PC-9 (cell line): Measurements from ENCODE around the gene PKD2. TPM values are rescaled to one million over a fixed set of nuclear protein-coding genes. Genes with fewer than 3 reads are reported as not detected.

ENCODE experiments used
- BruUV-seq: library from RNA; stranded (reverse); fragments of 400-500 nt; replicated peaks from 2 replicates; lab custom pipeline; 2021; lab: Mats Ljungman, UMichigan
- CTCF ChIA-PET: fragments of 300-600 bp; sonication (Branson Sonifier 250); formaldehyde crosslinking; loops from one replicate; lab custom pipeline; 2022; ENCODE audit warnings: antibody characterized with exemption; lab: Charles Lee
- POLR2A ChIA-PET: fragments of 300-600 bp; sonication (Branson Sonifier 250); formaldehyde crosslinking; loops from one replicate; lab custom pipeline; 2022; ENCODE audit warnings: antibody characterized with exemption; ENCODE audit not compliant: unreplicated experiment; lab: Charles Lee
- DNase-seq, 2 experiments: peaks; one replicate each; pipeline versions ENCODE4 v3.0.0 to v3.0.0-alpha.2; 2015 to 2022; ENCODE audit warnings: mixed read lengths in 1 of 2
- H2AFZ ChIP-seq: fragments of 200-600 bp; sonication (generic); 2 replicates; pipeline ENCODE4 v1.8.1; 2017; ENCODE audit warnings: antibody characterized with exemption
- H3F3A ChIP-seq: fragments of 200-600 bp; sonication (generic); 2 replicates; pipeline ENCODE4 v1.8.1; 2017; ENCODE audit warnings: antibody characterized with exemption, mild to moderate bottlenecking, low read depth; ENCODE audit not compliant: insufficient read depth
- H3K27ac ChIP-seq: fragments of 200-600 bp; sonication (generic); 2 replicates; pipeline ENCODE4 v1.6.1; 2016; ENCODE audit warnings: mixed run types
- H3K27me3 ChIP-seq: fragments of 200-600 bp; sonication (generic); 2 replicates; pipeline ENCODE4 v1.6.1; 2016; ENCODE audit warnings: low read depth, mixed run types; ENCODE audit not compliant: insufficient read depth
- H3K36me3 ChIP-seq: fragments of 200-600 bp; sonication (generic); 2 replicates; pipeline ENCODE4 v1.6.1; 2016; ENCODE audit warnings: low read depth, mixed run types
- H3K4me1 ChIP-seq: fragments of 200-600 bp; sonication (generic); replicated peaks from 2 replicates; pipeline ENCODE4 v1.6.1; 2016; ENCODE audit warnings: mixed run types; ENCODE audit not compliant: insufficient read depth
- H3K4me2 ChIP-seq: fragments of 200-600 bp; sonication (generic); 2 replicates; pipeline ENCODE4 v1.6.1; 2017; ENCODE audit warnings: mixed run types
- H3K4me3 ChIP-seq: fragments of 200-600 bp; sonication (generic); 2 replicates; pipeline ENCODE4 v1.6.1; 2016; ENCODE audit warnings: mixed run types
- H3K79me2 ChIP-seq: fragments of 200-600 bp; sonication (generic); 2 replicates; pipeline ENCODE4 v1.6.1; 2017; ENCODE audit warnings: low read depth, mixed run types
- H3K9me2 ChIP-seq: fragments of 200-600 bp; sonication (generic); 2 replicates; pipeline ENCODE4 v1.8.1; 2017; ENCODE audit warnings: mild to moderate bottlenecking; ENCODE audit not compliant: insufficient read depth
- H3K9me3 ChIP-seq: fragments of 200-600 bp; sonication (generic); 2 replicates; pipeline ENCODE4 v1.8.1; 2016; ENCODE audit warnings: low read depth; ENCODE audit not compliant: insufficient read depth
- H4K20me1 ChIP-seq: fragments of 200-600 bp; sonication (generic); 2 replicates; pipeline ENCODE4 v1.8.1; 2017; ENCODE audit not compliant: insufficient read depth
- EZH2 ChIP-seq: fragments of 200-600 bp; sonication (generic); IDR thresholded peaks from 2 replicates; pipeline ENCODE4 v1.8.0; 2017; ENCODE audit warnings: antibody characterized with exemption, low read depth
- intact Hi-C: fragments of 100-400 bp; cut with micrococcal nuclease; formaldehyde crosslinking; loops from one replicate; pipeline ENCODE4 v1.10.0; 2022; ENCODE audit not compliant: unreplicated experiment
- total RNA-seq: library from RNA; stranded (reverse); gene quantifications from 2 replicates; pipeline ENCODE4 v1.2.3, GENCODE V29; 2021
- TF ChIP-seq, protein P1 (sequence below): fragments of 200-600 bp; sonication (generic); conservative IDR thresholded peaks from 2 replicates; pipeline ENCODE4 v1.6.1; 2017; ENCODE audit warnings: mixed run types, antibody characterized with exemption, mild to moderate bottlenecking, moderate library complexity

The PKD2 gene
- total RNA-seq, 1 experiment from 2014 or later = 10.2 TPM

DNA sequence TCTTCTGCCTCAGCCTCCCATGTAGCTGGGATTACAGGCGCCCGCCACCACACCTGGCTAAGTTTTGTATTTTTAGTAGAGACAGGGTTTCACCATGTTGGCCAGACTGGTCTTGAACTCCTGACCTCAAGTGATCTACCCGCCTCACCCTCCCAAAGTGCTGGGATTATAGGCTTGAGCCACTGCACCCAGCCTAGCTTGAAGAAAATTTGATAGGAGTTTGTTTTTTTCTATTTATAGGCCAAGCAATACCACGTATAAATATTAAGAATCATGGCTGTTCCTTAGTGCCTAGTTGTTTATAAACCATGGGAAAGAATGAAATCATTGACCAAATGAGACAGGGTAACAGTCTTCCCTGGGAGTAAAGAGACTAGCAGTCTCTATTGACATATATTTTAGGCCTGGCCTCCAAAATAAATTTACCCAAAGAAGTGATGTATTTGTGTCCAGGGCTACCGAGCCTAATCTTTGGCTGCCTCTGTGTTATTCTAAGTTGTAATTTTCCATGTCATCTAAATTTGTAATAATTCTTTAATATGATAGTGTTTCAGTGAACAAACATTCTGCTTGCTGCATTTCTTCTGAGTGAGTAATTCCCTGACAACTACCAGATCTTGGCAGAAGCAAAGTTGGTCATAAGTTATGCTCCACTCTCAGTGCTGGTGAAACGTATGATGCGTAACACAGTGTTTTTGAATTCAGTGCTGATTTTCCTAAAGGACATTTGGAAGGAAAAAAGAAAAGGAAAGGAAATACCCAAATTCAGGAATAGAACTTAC, 10.3 kb downstream of the PKD2 start:
- BruUV-seq = no TSS peak
- TF ChIP-seq, protein P1, sequence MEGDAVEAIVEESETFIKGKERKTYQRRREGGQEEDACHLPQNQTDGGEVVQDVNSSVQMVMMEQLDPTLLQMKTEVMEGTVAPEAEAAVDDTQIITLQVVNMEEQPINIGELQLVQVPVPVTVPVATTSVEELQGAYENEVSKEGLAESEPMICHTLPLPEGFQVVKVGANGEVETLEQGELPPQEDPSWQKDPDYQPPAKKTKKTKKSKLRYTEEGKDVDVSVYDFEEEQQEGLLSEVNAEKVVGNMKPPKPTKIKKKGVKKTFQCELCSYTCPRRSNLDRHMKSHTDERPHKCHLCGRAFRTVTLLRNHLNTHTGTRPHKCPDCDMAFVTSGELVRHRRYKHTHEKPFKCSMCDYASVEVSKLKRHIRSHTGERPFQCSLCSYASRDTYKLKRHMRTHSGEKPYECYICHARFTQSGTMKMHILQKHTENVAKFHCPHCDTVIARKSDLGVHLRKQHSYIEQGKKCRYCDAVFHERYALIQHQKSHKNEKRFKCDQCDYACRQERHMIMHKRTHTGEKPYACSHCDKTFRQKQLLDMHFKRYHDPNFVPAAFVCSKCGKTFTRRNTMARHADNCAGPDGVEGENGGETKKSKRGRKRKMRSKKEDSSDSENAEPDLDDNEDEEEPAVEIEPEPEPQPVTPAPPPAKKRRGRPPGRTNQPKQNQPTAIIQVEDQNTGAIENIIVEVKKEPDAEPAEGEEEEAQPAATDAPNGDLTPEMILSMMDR = no peak
- TF ChIP-seq EZH2 = no peak
- peaks cover 11% of the 10 kb centered on the region; the same call in 1 of the 2 replicates for H3K79me2 ChIP-seq
- H3K4me3 ChIP-seq = no peak overlapping the region
- H3K36me3 ChIP-seq = no peaks in the 10 kb centered on the region
- peaks cover 8% of the 10 kb centered on the region; the same call in 1 of the 2 replicates for H3F3A ChIP-seq
- peaks cover 11% of the 10 kb centered on the region for H3K4me1 ChIP-seq
- H3K9me3 ChIP-seq = no peaks in the 10 kb centered on the region
- no peaks in the 10 kb centered on the region for H3K27me3 ChIP-seq
- H2AFZ ChIP-seq = no peak overlapping the region
- no peaks in the 10 kb centered on the region for H4K20me1 ChIP-seq
- no peaks in the 10 kb centered on the region for H3K9me2 ChIP-seq
- CTCF ChIA-PET = no interaction called here
- H3K4me2 ChIP-seq = peak overlapping the region; percentile 19; the same call in 1 of the 2 replicates
- intact Hi-C loops = no loop called here
- peak in 1 of 2 experiments; percentile 70 for DNase-seq
- POLR2A ChIA-PET = no interaction called here
- H3K27ac ChIP-seq = peak overlapping the region; percentile 65

DNA sequence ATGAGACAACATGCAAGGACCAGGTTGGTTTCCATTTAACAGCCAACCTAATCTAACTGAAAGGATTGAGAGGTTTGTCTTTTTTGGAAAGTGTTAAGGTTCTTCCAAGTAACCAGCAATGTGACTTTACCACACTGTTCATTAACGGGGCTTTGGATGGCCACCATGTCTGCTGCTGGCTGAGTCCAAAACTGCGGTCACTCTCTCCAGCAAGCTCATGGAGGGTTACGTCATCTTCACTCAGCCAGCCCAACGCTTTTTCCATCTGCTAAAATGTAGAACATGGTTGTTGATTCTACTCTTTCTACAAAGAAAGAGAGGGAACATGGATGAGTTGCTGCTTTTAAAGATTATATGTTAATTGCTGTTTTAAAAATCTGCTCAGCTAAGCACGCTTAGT, 11.0 kb downstream of the PKD2 start:
- H3K4me1 ChIP-seq = peaks cover 11% of the 10 kb centered on the region
- BruUV-seq = no TSS peak
- DNase-seq = no peak
- ChIA-PET POLR2A (no interaction called here), CTCF (no interaction called here)
- intact Hi-C loops = no loop called here
- no peaks in the 10 kb centered on the region for H3K9me3 ChIP-seq
- 0 out of 2 replicates have a peak, but pooled peaks cover 11% of the 10 kb centered on the region for H3K79me2 ChIP-seq
- H3K27ac ChIP-seq = peak overlapping the region; percentile 65
- TF ChIP-seq, protein P1 = no peak
- TF ChIP-seq EZH2 = no peak
- no peaks in the 10 kb centered on the region for H3K27me3 ChIP-seq
- H2AFZ ChIP-seq = no peak overlapping the region
- H3K4me3 ChIP-seq = no peak overlapping the region
- no peaks in the 10 kb centered on the region for H3K36me3 ChIP-seq
- no peaks in the 10 kb centered on the region for H4K20me1 ChIP-seq
- H3K4me2 ChIP-seq = peak overlapping the region; percentile 19; the same call in 1 of the 2 replicates
- peaks cover 8% of the 10 kb centered on the region; the same call in 1 of the 2 replicates for H3F3A ChIP-seq
- H3K9me2 ChIP-seq = no peaks in the 10 kb centered on the region

DNA sequence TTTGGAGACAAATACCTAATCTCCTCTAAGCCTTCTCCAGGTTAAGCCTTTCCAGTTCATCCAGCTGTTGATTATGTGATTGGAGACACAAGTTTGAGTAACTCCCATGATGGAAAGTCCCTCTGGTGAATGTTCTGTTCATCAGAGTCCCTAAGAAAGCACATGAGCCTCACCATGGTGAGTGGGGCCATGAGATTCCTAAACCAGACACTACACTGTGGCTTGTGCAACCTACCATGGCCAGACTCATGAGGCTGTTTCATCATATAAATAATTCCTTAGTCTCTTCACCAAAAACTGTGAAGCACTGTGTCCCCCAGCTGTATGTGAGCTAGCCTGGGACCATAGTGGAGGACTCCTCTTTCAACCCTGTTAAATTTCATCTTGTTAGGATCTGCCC, 14.4 kb downstream of the PKD2 start:
- no peaks in the 10 kb centered on the region for H3K9me3 ChIP-seq
- no peak overlapping the region for H3K4me2 ChIP-seq
- no TSS peak for BruUV-seq
- no peak overlapping the region for H2AFZ ChIP-seq
- H3K27ac ChIP-seq = no peak overlapping the region
- ChIA-PET POLR2A (no interaction called here), CTCF (no interaction called here)
- peaks cover 8% of the 10 kb centered on the region; the same call in 1 of the 2 replicates for H3F3A ChIP-seq
- H3K36me3 ChIP-seq = 0 out of 2 replicates have a peak, but pooled peaks cover 7% of the 10 kb centered on the region
- H3K79me2 ChIP-seq = 0 out of 2 replicates have a peak, but pooled peaks cover 11% of the 10 kb centered on the region
- no peaks in the 10 kb centered on the region for H3K9me2 ChIP-seq
- H4K20me1 ChIP-seq = no peaks in the 10 kb centered on the region
- H3K4me1 ChIP-seq = peaks cover 11% of the 10 kb centered on the region
- no peak overlapping the region for H3K4me3 ChIP-seq
- no peaks in the 10 kb centered on the region for H3K27me3 ChIP-seq
- no peak for TF ChIP-seq EZH2
- TF ChIP-seq, protein P1 = no peak
- intact Hi-C loops = no loop called here
- DNase-seq = no peak
